ENCODE results near the gene ALOX5AP. TPM values are rescaled to one million over a fixed set of nuclear protein-coding genes. Genes with fewer than 3 reads are reported as not detected.
A peak's percentile ranks its signal among the peaks of the same experiment; 100 is the strongest.

ALOX5AP gene
- total RNA-seq, 2 experiments from 2014 or later: 40.5 to 42.2 TPM

GRCh38 chr13:30791354-30792001, 56.1 kb downstream of the ALOX5AP start:
- intact Hi-C loops (cut with micrococcal nuclease): loop anchor here (10.0 kb wide), 1 partner anchor 647 kb away; no protein-coding TSS in a partner anchor
- TF ChIP-seq CTCF (IDR thresholded peaks at IDR 0.05): no peak
- no peaks in the 10 kb centered on the region for H3K9me3 Mint-ChIP-seq
- H3K4me1 Mint-ChIP-seq (ENCODE audit: low read depth): peaks cover 25% of the 10 kb centered on the region
- no peaks in the 10 kb centered on the region for H3K36me3 Mint-ChIP-seq (ENCODE audit: low read depth)
- H3K4me3 Mint-ChIP-seq: no peak overlapping the region
- H3K27me3 Mint-ChIP-seq: no peaks in the 10 kb centered on the region
- ChIA-PET POLR2A (no interaction called here), CTCF (interaction anchor here (1.3 to 1.7 kb wide), 4 partner anchors 11 to 17 kb away, joined by 3 to 5 read pairs (median 4); no protein-coding TSS in a partner anchor)
- ATAC-seq: no peak
- DNase-seq: no peak
- no peak overlapping the region for H3K27ac Mint-ChIP-seq

- peaks cover 34% of the 10 kb centered on the region for H3K4me1 Mint-ChIP-seq (ENCODE audit: low read depth)
- no peak overlapping the region for H3K27ac Mint-ChIP-seq
- H3K9me3 Mint-ChIP-seq: no peaks in the 10 kb centered on the region
- ChIA-PET CTCF (interaction anchor here (1.3 to 1.7 kb wide), 4 partner anchors 10 to 16 kb away, joined by 3 to 5 read pairs (median 4); no protein-coding TSS in a partner anchor), POLR2A (no interaction called here)
- intact Hi-C loops (cut with micrococcal nuclease): loop anchor here (10.0 kb wide), 1 partner anchor 648 kb away; no protein-coding TSS in a partner anchor
- no peaks in the 10 kb centered on the region for H3K36me3 Mint-ChIP-seq (ENCODE audit: low read depth)
- no peak for DNase-seq
- ATAC-seq: no peak
- no peak for TF ChIP-seq CTCF (IDR thresholded peaks at IDR 0.05)
- no peaks in the 10 kb centered on the region for H3K27me3 Mint-ChIP-seq
- no peak overlapping the region for H3K4me3 Mint-ChIP-seq
These were observed 57.1 kb downstream of the ALOX5AP start for GRCh38 chr13:30792285-30793000.

GRCh38 chr13:30796132-30796572, 60.8 kb downstream of the ALOX5AP start:
- Mint-ChIP-seq H3K27me3 (no peaks in the 10 kb centered on the region), H3K27ac (peak overlapping the region; percentile 81), H3K9me3 (no peaks in the 10 kb centered on the region), H3K4me1 (ENCODE audit: low read depth) (peaks cover 26% of the 10 kb centered on the region), H3K4me3 (peak overlapping the region; percentile 9), H3K36me3 (ENCODE audit: low read depth) (no peaks in the 10 kb centered on the region)
- DNase-seq (peak; percentile 44), ATAC-seq (peak; percentile 70)
- TF ChIP-seq CTCF (IDR thresholded peaks at IDR 0.05): no peak
- intact Hi-C loops (cut with micrococcal nuclease): loop anchor here (10.0 kb wide), 1 partner anchor 651 kb away; no protein-coding TSS in a partner anchor
- CTCF ChIA-PET: interaction anchor here (1.4 to 1.5 kb wide), 3 partner anchors 18 to 249 kb away, joined by 4 to 8 read pairs (median 6); no protein-coding TSS in a partner anchor
- POLR2A ChIA-PET: interaction anchor here (0.7 kb wide), 1 partner anchor 56 kb away, joined by 3 read pairs; no protein-coding TSS in a partner anchor

- ChIA-PET POLR2A (interaction anchor here (0.7 kb wide), 1 partner anchor 56 kb away, joined by 3 read pairs; no protein-coding TSS in a partner anchor), CTCF (interaction anchor here (0.9 to 1.5 kb wide), 5 partner anchors 17 to 248 kb away, joined by 3 to 8 read pairs (median 4); no protein-coding TSS in a partner anchor)
- intact Hi-C loops (cut with micrococcal nuclease): loop anchor here (10.0 kb wide), 1 partner anchor 652 kb away; no protein-coding TSS in a partner anchor
- peak; percentile 62 for ATAC-seq
- no peak for TF ChIP-seq CTCF (IDR thresholded peaks at IDR 0.05)
- Mint-ChIP-seq H3K4me3 (no peak overlapping the region), H3K4me1 (ENCODE audit: low read depth) (peaks cover 26% of the 10 kb centered on the region), H3K27me3 (no peaks in the 10 kb centered on the region), H3K27ac (peak overlapping the region; percentile 81), H3K9me3 (no peaks in the 10 kb centered on the region), H3K36me3 (ENCODE audit: low read depth) (no peaks in the 10 kb centered on the region)
- DNase-seq: peak; percentile 52
These were observed 61.6 kb downstream of the ALOX5AP start for GRCh38 chr13:30796631-30797601.

All from activated CD8-positive, alpha-beta T cell treated with anti-CD3 and anti-CD28 coated beads for 36 hours (primary cell).